WERI-Rb-1 (cell line): ENCODE measurements around the gene RNPEPL1.
"Not testable (repeated sequence)": the region's sequence is repeated elsewhere in the genome, so short reads cannot be mapped to it uniquely, and the experiment has no call there.

Experiments
- DNase-seq: peaks from one replicate; pipeline ENCODE4 v3.0.0-alpha.2; 2020
- H3K27ac ChIP-seq: fragments of 250-450 bp; sonication (Bioruptor Pico); 2 replicates; pipeline ENCODE4 v1.5.1; 2020; ENCODE audit warnings: mild to moderate bottlenecking, moderate library complexity
- H3K27me3 ChIP-seq: fragments of 250-450 bp; sonication (Bioruptor Pico); 2 replicates; pipeline ENCODE4 v1.5.1; 2021; ENCODE audit warnings: mild to moderate bottlenecking, low read depth, moderate library complexity; ENCODE audit not compliant: insufficient read depth, severe bottlenecking
- H3K36me3 ChIP-seq: fragments of 250-450 bp; sonication (Bioruptor Pico); 2 replicates; pipeline ENCODE4 v1.5.1; 2020; ENCODE audit warnings: mild to moderate bottlenecking, moderate library complexity
- H3K4me3 ChIP-seq: 2 replicates; pipeline ENCODE4 v1.5.1; 2011; ENCODE audit warnings: low read depth, mild to moderate bottlenecking, control low read depth, low read length
- H3K9me3 ChIP-seq: fragments of 250-450 bp; sonication (Bioruptor Pico); 2 replicates; pipeline ENCODE4 v1.5.1; 2021; ENCODE audit warnings: mild to moderate bottlenecking, moderate library complexity; ENCODE audit not compliant: severe bottlenecking
- TF ChIP-seq, protein P1 (sequence below): IDR thresholded peaks from 2 replicates; pipeline ENCODE4 v1.5.1; 2011; ENCODE audit warnings: low read depth, mild to moderate bottlenecking, control low read depth, inconsistent platforms, low read length

Gene RNPEPL1

DNA sequence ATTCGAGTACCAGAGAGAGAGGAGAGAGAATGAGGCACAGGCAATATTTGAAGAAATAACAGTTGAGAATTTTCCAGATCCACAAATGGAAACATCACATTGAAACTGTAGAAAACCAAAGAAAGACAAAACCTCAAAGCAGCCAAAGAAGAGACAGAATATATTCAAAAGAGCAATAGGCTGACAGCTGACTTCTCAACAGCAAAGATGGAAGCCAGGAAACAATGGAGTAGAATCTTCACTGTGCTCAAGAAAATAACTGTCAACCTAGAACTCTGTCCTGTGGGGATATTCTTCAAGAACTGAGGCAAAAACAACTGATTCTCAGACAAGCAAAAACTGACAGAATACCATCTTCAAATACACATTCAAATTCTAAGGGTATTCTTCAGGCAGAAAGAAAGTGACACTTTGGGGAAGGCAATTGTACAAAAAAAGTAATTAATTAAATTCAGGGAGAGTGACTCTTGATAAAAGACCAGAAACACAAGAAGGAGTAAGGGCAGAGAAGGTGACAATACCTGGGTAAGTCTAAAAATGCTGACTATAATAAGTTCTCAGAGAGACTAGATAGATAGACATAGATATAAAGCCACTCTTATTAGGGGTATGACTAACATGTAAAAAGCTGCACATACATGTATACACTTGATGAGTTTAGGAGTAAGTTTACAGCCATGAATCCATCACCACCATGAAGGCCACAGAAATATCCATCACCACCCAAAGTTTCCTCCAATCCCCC, 36.1 kb upstream of the RNPEPL1 start:
- H3K27me3 ChIP-seq = no peaks in the 10 kb centered on the region
- TF ChIP-seq, protein P1, sequence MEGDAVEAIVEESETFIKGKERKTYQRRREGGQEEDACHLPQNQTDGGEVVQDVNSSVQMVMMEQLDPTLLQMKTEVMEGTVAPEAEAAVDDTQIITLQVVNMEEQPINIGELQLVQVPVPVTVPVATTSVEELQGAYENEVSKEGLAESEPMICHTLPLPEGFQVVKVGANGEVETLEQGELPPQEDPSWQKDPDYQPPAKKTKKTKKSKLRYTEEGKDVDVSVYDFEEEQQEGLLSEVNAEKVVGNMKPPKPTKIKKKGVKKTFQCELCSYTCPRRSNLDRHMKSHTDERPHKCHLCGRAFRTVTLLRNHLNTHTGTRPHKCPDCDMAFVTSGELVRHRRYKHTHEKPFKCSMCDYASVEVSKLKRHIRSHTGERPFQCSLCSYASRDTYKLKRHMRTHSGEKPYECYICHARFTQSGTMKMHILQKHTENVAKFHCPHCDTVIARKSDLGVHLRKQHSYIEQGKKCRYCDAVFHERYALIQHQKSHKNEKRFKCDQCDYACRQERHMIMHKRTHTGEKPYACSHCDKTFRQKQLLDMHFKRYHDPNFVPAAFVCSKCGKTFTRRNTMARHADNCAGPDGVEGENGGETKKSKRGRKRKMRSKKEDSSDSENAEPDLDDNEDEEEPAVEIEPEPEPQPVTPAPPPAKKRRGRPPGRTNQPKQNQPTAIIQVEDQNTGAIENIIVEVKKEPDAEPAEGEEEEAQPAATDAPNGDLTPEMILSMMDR = no peak
- H3K27ac ChIP-seq = no peak overlapping the region
- H3K36me3 ChIP-seq = peaks cover 9% of the 10 kb centered on the region
- no peak overlapping the region for H3K4me3 ChIP-seq
- peaks cover 9% of the 10 kb centered on the region for H3K9me3 ChIP-seq
- no peak for DNase-seq

GRCh38 chr2:240538031-240538780, 30.1 kb upstream of the RNPEPL1 start:
- Histone ChIP-seq H3K9me3 (no peaks in the 10 kb centered on the region), H3K27me3 (no peaks in the 10 kb centered on the region), H3K36me3 (peaks cover 5% of the 10 kb centered on the region), H3K4me3 (no peak overlapping the region), H3K27ac (no peak overlapping the region)
- no peak for DNase-seq
- TF ChIP-seq, protein P1 = no peak

- not testable (repeated sequence) for H3K27ac ChIP-seq, H3K9me3 ChIP-seq, H3K27me3 ChIP-seq, DNase-seq, H3K4me3 ChIP-seq, H3K36me3 ChIP-seq
Observed at GRCh38 chr2:240539101-240539500, 29.2 kb upstream of the RNPEPL1 start.

DNA sequence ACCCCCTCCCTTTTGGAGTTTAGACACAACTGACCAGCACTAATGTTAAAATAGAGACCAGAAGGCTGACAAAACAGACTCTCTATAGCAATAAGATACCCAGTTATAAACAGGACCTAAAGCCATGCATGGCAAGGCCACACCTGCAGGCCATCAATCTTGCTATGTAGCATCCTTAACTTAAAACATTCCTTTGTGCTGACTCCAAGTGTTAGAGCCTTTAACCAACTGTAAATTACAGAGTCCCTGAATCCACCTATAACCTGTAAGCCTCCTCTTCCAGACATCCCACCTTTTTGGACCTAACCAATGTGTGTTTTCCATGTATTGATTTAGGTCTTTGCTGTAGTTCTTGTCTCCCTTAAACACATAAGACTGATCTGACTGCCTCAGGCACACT, 28.4 kb upstream of the RNPEPL1 start:
- Histone ChIP-seq H3K36me3 (peaks cover 5% of the 10 kb centered on the region), H3K27ac (no peak overlapping the region), H3K27me3 (no peaks in the 10 kb centered on the region), H3K4me3 (no peak overlapping the region), H3K9me3 (no peaks in the 10 kb centered on the region)
- no peak for DNase-seq
- TF ChIP-seq, protein P1 = no peak

- no peak overlapping the region for H3K4me3 ChIP-seq
- no peaks in the 10 kb centered on the region for H3K9me3 ChIP-seq
- DNase-seq = no peak
- no peak overlapping the region for H3K27ac ChIP-seq
- TF ChIP-seq, protein P1 = no peak
- no peaks in the 10 kb centered on the region for H3K27me3 ChIP-seq
- peaks cover 22% of the 10 kb centered on the region for H3K36me3 ChIP-seq
Observed at GRCh38 chr2:240551288-240551687, 17.0 kb upstream of the RNPEPL1 start.

GRCh38 chr2:240551811-240552210, 16.5 kb upstream of the RNPEPL1 start:
- TF ChIP-seq, protein P1 = no peak
- no peak for DNase-seq
- Histone ChIP-seq H3K27ac (no peak overlapping the region), H3K9me3 (no peaks in the 10 kb centered on the region), H3K36me3 (peaks cover 25% of the 10 kb centered on the region), H3K27me3 (no peaks in the 10 kb centered on the region), H3K4me3 (no peak overlapping the region)
